Right lobe of liver (tissue), 4 donors: Measurements from ENCODE around the gene DNAL1.

Experiments
- CTCF ChIP-seq, 4 donors: fragments of 200-600 bp in 3 of 4; fragments of 450-650 bp in 1 of 4; IDR thresholded peaks; one replicate each; pipeline versions ENCODE4 v1.5.1 to v1.8.0; 2016 to 2022; ENCODE audit warnings: antibody characterized with exemption in 4 of 4, mild to moderate bottlenecking in 2 of 4
- POLR2A ChIP-seq: fragments of 450-650 bp; IDR thresholded peaks from one replicate; pipeline ENCODE4 v1.6.1; 2017; ENCODE audit warnings: antibody characterized with exemption, mild to moderate bottlenecking
- donor health status: DM: no; HTN: no; CAD: no.
- donor health status: DM: no; HTN: no; CAD: no.
- donor health status: DM: no; HTN: yes; CAD: no.

- TF ChIP-seq CTCF (IDR thresholded peaks at IDR 0.05), result no peak
- no peak for TF ChIP-seq POLR2A
Measured at GRCh38 chr14:73700325-73700724, 55.5 kb downstream of the DNAL1 start.
